Stomach (tissue), 9 donors: ENCODE data around the gene TRIM32. TPM values are rescaled to one million over a fixed set of nuclear protein-coding genes. Genes with fewer than 3 reads are reported as not detected.

Experiments
- DNase-seq, 2 donors: peaks; one replicate each; pipeline versions ENCODE4 v3.0.0 to v3.0.0-alpha.2; 2013 to 2019
- H3K27ac ChIP-seq, 5 donors: fragments of 200-600 bp in 4 of 5; sonication (generic) in 4 of 5; one replicate each; pipeline ENCODE4 v1.5.1; 2013 to 2019; ENCODE audit warnings: mild to moderate bottlenecking in 1 of 5, moderate library complexity in 1 of 5
- H3K27me3 ChIP-seq, 3 donors: fragments of 200-600 bp; sonication (generic); one replicate each; pipeline ENCODE4 v1.5.1; 2017 to 2019; ENCODE audit warnings: mixed run types in 1 of 3
- H3K36me3 ChIP-seq, 4 donors: fragments of 200-600 bp; sonication (generic); 1 replicate in 3 of 4; 2 replicates in 1 of 4; pipeline ENCODE4 v1.5.1; 2016 to 2019
- H3K4me1 ChIP-seq, 4 donors: fragments of 200-600 bp; sonication (generic); one replicate each; pipeline ENCODE4 v1.5.1; 2016 to 2019
- H3K4me3 ChIP-seq, 4 donors: fragments of 200-600 bp; sonication (generic) in 3 of 4; one replicate each; pipeline ENCODE4 v1.5.1; 2016 to 2019; ENCODE audit warnings: mild to moderate bottlenecking in 1 of 4
- H3K9me3 ChIP-seq, 4 donors: fragments of 200-600 bp; sonication (generic); one replicate each; pipeline ENCODE4 v1.5.1; 2016 to 2019
- EP300 ChIP-seq: sonication (generic); formaldehyde crosslinking; IDR thresholded peaks from one replicate; pipeline ENCODE4 v1.6.1; 2017; ENCODE audit warnings: antibody characterized with exemption
- POLR2A ChIP-seq, 4 donors: fragments of 450-650 bp; IDR thresholded peaks; one replicate each; pipeline ENCODE4 v1.6.1; 2016; ENCODE audit warnings: antibody characterized with exemption in 4 of 4, control low read depth in 2 of 4, mild to moderate bottlenecking in 1 of 4, moderate library complexity in 1 of 4
- POLR2AphosphoS5 ChIP-seq, 3 donors: sonication (generic); formaldehyde crosslinking; IDR thresholded peaks; one replicate each; pipeline ENCODE4 v1.6.1; 2016; ENCODE audit warnings: antibody characterized with exemption in 3 of 3
- WGBS, 5 donors: extraction: QIAGEN DNeasy Blood & Tissue Kit in 3 of 5; methylation state at CpG; one replicate each; pipeline versions ENCODE4 v1.1.5 to v1.1.7; 2013 to 2018; 5-methylcytosine and 5-hydroxymethylcytosine counted together
- intact Hi-C: fragments of 100-400 bp; cut with DNase I; formaldehyde crosslinking; loops from one replicate; pipeline ENCODE4 v1.15.1; 2023; ENCODE audit warnings: low total_unique reads
- polyA plus RNA-seq, 3 donors: library from polyadenylated mRNA; stranded (reverse); fragments of 200-250 nt; gene quantifications; one replicate each; pipeline ENCODE4 v1.2.3, GENCODE V29; 2013
- total RNA-seq, 5 donors: library from RNA; depleted of rRNA; stranded (reverse); fragments of >200 nt; gene quantifications; one replicate each; pipeline versions ENCODE4 v1.1.0 to v1.2.3, GENCODE V29; 2014 to 2016
- TF ChIP-seq, protein P1 (sequence below), 7 experiments: fragments of 450-650 bp in 4 of 7; fragments of 200-600 bp in 3 of 7; sonication (generic) in 3 of 7; IDR thresholded peaks; one replicate each; pipeline ENCODE4 v1.5.1; 2016 to 2019; ENCODE audit warnings: antibody characterized with exemption in 7 of 7, control low read depth in 2 of 7, mild to moderate bottlenecking in 1 of 7
- donor health status: healthy with polysubstance abuse.
- donor health status: Bipolar disorder and iron deficiency.
- donor health status: healthy.

TRIM32 gene
- total and polyA plus RNA-seq, 8 donors: 2.3 to 24.9 (median 6.3) TPM

- no peak overlapping the region for H3K4me3 ChIP-seq
- no peak overlapping the region for H3K27ac ChIP-seq
- TF ChIP-seq, protein P1, sequence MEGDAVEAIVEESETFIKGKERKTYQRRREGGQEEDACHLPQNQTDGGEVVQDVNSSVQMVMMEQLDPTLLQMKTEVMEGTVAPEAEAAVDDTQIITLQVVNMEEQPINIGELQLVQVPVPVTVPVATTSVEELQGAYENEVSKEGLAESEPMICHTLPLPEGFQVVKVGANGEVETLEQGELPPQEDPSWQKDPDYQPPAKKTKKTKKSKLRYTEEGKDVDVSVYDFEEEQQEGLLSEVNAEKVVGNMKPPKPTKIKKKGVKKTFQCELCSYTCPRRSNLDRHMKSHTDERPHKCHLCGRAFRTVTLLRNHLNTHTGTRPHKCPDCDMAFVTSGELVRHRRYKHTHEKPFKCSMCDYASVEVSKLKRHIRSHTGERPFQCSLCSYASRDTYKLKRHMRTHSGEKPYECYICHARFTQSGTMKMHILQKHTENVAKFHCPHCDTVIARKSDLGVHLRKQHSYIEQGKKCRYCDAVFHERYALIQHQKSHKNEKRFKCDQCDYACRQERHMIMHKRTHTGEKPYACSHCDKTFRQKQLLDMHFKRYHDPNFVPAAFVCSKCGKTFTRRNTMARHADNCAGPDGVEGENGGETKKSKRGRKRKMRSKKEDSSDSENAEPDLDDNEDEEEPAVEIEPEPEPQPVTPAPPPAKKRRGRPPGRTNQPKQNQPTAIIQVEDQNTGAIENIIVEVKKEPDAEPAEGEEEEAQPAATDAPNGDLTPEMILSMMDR (IDR thresholded peaks at IDR 0.05): no peak
- TF ChIP-seq EP300 (no peak), POLR2AphosphoS5 (IDR thresholded peaks at IDR 0.05) (no peak), POLR2A (IDR thresholded peaks at IDR 0.05) (no peak)
- no peaks in the 10 kb centered on the region for H3K27me3 ChIP-seq
- no peaks in the 10 kb centered on the region for H3K9me3 ChIP-seq
- H3K4me1 ChIP-seq: peaks cover 0 to 9% (median 3%) of the 10 kb centered on the region in 4 donors
- peaks cover 13 to 23% (median 19%) of the 10 kb centered on the region in 4 donors for H3K36me3 ChIP-seq
- intact Hi-C loops: no loop called here
- 96 to 99% (median 98%) methylated on average over 2 to 3 of the region's 3 CpGs for WGBS, 5 donors
- DNase-seq: no peak
Measured at GRCh38 chr9:116703634-116704033, 16.5 kb downstream of the TRIM32 start.

DNA sequence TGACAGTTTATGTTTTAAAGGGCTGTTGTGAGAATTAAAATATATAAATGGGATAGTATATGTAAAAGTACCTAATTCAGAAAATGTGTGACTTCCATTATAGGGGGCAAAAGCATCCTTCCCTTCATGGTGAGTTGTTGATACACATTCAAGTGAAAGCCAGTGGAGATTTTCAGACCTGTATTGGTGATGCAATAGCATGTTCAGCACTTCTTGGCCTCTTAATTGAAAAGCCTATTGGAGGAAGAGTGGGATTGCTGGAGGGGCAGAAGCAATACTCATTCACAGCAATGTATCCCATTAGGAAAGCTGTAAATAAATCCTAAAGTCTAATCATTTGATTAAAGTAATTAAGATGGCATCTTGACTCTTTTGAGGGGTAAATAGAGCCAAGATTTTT is 17.4 kb downstream of the TRIM32 start:
- H3K36me3 ChIP-seq: peaks cover 5 to 15% (median 11%) of the 10 kb centered on the region in 4 donors
- H3K4me3 ChIP-seq: no peak overlapping the region
- DNase-seq: no peak
- no peaks in the 10 kb centered on the region for H3K9me3 ChIP-seq
- peaks cover 0 to 9% (median 3%) of the 10 kb centered on the region in 4 donors for H3K4me1 ChIP-seq
- no peak overlapping the region for H3K27ac ChIP-seq
- TF ChIP-seq, protein P1 (IDR thresholded peaks at IDR 0.05): no peak
- TF ChIP-seq POLR2A (IDR thresholded peaks at IDR 0.05) (no peak), POLR2AphosphoS5 (IDR thresholded peaks at IDR 0.05) (no peak), EP300 (no peak)
- H3K27me3 ChIP-seq: no peaks in the 10 kb centered on the region
- intact Hi-C loops: no loop called here

- 31 to 50% (median 40%) methylated on average over 1 of the region's 1 CpG for WGBS, 5 donors
- no peaks in the 10 kb centered on the region for H3K9me3 ChIP-seq
Measured at GRCh38 chr9:116705531-116705930, 18.4 kb downstream of the TRIM32 start.

GRCh38 chr9:116706310-116707290 is 19.5 kb downstream of the TRIM32 start:
- WGBS, 5 donors: 83 to 91% (median 90%) methylated on average over 8 of the region's 8 CpGs
- H3K27me3 ChIP-seq: no peaks in the 10 kb centered on the region

More at GRCh38 chr9:116705531-116705930, 18.4 kb downstream of the TRIM32 start:
- no peaks in the 10 kb centered on the region for H3K27me3 ChIP-seq
- no peak for DNase-seq
- H3K4me1 ChIP-seq: peaks cover 0 to 9% (median 3%) of the 10 kb centered on the region in 4 donors
- H3K4me3 ChIP-seq: no peak overlapping the region
- no peak for TF ChIP-seq EP300
- intact Hi-C loops: no loop called here
- peaks cover 0 to 4% (median 1%) of the 10 kb centered on the region in 4 donors for H3K36me3 ChIP-seq
- no peak overlapping the region for H3K27ac ChIP-seq

More at GRCh38 chr9:116706310-116707290, 19.5 kb downstream of the TRIM32 start:
- intact Hi-C loops: no loop called here
- H3K4me3 ChIP-seq: no peak overlapping the region
- no peak overlapping the region for H3K27ac ChIP-seq
- no peaks in the 10 kb centered on the region for H3K36me3 ChIP-seq
- no peaks in the 10 kb centered on the region for H3K9me3 ChIP-seq
- peaks cover 0 to 9% (median 3%) of the 10 kb centered on the region in 4 donors for H3K4me1 ChIP-seq
- TF ChIP-seq EP300 (no peak), POLR2A (IDR thresholded peaks at IDR 0.05) (no peak)
- TF ChIP-seq, protein P1 (IDR thresholded peaks at IDR 0.05): no peak
- DNase-seq: no peak
